Measurements from ENCODE around the gene ZFP82.

Gene ZFP82

GRCh38 chr19:36418287-36419001 is at the start of gene ZFP82 (continued):
- TF ChIP-seq KLF16 (tag by site-specific recombination; IDR thresholded peaks at IDR 0.05) (peak; percentile 89), ZNF513 (tag by site-specific recombination; IDR thresholded peaks at IDR 0.05) (no peak), ZNF138 (tag by site-specific recombination; IDR thresholded peaks at IDR 0.05; ENCODE audit: borderline replicate concordance) (no peak), ZNF561 (tag by site-specific recombination; IDR thresholded peaks at IDR 0.05; ENCODE audit: borderline replicate concordance) (peak; percentile 85; the same call in 1 of the 2 replicates), ZNF157 (tag by site-specific recombination; IDR thresholded peaks at IDR 0.05) (no peak; the same call in 1 of the 2 replicates), TSHZ1 (tag by site-specific recombination; IDR thresholded peaks at IDR 0.05; ENCODE audit: borderline replicate concordance) (no peak), ZNF174 (tag by site-specific recombination; IDR thresholded peaks at IDR 0.05) (no peak), ZBTB11 (tag by site-specific recombination; conservative IDR thresholded peaks at IDR 0.05; ENCODE audit: low read depth) (peak; percentile 73), ZNF391 (tag by site-specific recombination; IDR thresholded peaks at IDR 0.05; ENCODE audit: borderline replicate concordance, low read depth) (peak; percentile 51; the same call in 1 of the 2 replicates), PRDM1 (tag by site-specific recombination; IDR thresholded peaks at IDR 0.05) (no peak), ZNF747 (tag by site-specific recombination; IDR thresholded peaks at IDR 0.05) (no peak), ZBTB21 (tag by site-specific recombination; IDR thresholded peaks at IDR 0.05) (peak; percentile 88), MEIS1 (CRISPR knock-in tag; IDR thresholded peaks at IDR 0.05; ENCODE audit: borderline replicate concordance) (no peak), ZNF223 (tag by site-specific recombination; IDR thresholded peaks at IDR 0.05) (0 out of 2 replicates have a peak, but pooled peaks have one; percentile 12), GLIS1 (tag by site-specific recombination; IDR thresholded peaks at IDR 0.05) (peak; percentile 55), ZNF521 (tag by site-specific recombination; IDR thresholded peaks at IDR 0.05) (no peak), GLIS2 (tag by site-specific recombination; IDR thresholded peaks at IDR 0.05) (peak; percentile 31; the same call in 1 of the 2 replicates), ZXDB (tag by site-specific recombination; IDR thresholded peaks at IDR 0.05) (peak; percentile 99), WT1 (tag by site-specific recombination; IDR thresholded peaks at IDR 0.05) (no peak; the same call in none of the 2 replicates), MYNN (tag by site-specific recombination; IDR thresholded peaks at IDR 0.05; ENCODE audit: borderline replicate concordance) (0 out of 2 replicates have a peak, but pooled peaks have one; percentile 23), ZBTB8A (tag by site-specific recombination; IDR thresholded peaks at IDR 0.05) (peak; percentile 88), ZNF585B (tag by site-specific recombination; IDR thresholded peaks at IDR 0.05) (peak; percentile 24; the same call in 1 of the 2 replicates), SP2 (tag by site-specific recombination; IDR thresholded peaks at IDR 0.05) (peak; percentile 64), GLI4 (tag by site-specific recombination; IDR thresholded peaks at IDR 0.05) (no peak), ZNF571 (tag by site-specific recombination; IDR thresholded peaks at IDR 0.05) (no peak)
- TF ChIP-seq, protein P1, sequence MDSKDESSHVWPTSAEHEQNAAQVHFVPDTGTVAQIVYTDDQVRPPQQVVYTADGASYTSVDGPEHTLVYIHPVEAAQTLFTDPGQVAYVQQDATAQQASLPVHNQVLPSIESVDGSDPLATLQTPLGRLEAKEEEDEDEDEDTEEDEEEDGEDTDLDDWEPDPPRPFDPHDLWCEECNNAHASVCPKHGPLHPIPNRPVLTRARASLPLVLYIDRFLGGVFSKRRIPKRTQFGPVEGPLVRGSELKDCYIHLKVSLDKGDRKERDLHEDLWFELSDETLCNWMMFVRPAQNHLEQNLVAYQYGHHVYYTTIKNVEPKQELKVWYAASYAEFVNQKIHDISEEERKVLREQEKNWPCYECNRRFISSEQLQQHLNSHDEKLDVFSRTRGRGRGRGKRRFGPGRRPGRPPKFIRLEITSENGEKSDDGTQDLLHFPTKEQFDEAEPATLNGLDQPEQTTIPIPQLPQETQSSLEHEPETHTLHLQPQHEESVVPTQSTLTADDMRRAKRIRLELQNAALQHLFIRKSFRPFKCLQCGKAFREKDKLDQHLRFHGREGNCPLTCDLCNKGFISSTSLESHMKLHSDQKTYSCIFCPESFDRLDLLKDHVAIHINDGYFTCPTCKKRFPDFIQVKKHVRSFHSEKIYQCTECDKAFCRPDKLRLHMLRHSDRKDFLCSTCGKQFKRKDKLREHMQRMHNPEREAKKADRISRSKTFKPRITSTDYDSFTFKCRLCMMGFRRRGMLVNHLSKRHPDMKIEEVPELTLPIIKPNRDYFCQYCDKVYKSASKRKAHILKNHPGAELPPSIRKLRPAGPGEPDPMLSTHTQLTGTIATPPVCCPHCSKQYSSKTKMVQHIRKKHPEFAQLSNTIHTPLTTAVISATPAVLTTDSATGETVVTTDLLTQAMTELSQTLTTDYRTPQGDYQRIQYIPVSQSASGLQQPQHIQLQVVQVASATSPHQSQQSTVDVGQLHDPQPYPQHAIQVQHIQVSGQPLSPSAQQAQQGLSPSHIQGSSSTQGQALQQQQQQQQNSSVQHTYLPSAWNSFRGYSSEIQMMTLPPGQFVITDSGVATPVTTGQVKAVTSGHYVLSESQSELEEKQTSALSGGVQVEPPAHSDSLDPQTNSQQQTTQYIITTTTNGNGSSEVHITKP (tag by site-specific recombination; IDR thresholded peaks at IDR 0.05): peak; percentile 63

All from HEK293 (cell line).